CD4-positive, alpha-beta T cell treated with Interleukin-4 for 1 hour (primary cell): ENCODE data around the gene PCDH17.

ENCODE experiments used
- DNase-seq, 2 donors: peaks; one replicate each; pipeline ENCODE4 v3.0.0-alpha.2; 2020 to 2022

PCDH17 gene, protein sequence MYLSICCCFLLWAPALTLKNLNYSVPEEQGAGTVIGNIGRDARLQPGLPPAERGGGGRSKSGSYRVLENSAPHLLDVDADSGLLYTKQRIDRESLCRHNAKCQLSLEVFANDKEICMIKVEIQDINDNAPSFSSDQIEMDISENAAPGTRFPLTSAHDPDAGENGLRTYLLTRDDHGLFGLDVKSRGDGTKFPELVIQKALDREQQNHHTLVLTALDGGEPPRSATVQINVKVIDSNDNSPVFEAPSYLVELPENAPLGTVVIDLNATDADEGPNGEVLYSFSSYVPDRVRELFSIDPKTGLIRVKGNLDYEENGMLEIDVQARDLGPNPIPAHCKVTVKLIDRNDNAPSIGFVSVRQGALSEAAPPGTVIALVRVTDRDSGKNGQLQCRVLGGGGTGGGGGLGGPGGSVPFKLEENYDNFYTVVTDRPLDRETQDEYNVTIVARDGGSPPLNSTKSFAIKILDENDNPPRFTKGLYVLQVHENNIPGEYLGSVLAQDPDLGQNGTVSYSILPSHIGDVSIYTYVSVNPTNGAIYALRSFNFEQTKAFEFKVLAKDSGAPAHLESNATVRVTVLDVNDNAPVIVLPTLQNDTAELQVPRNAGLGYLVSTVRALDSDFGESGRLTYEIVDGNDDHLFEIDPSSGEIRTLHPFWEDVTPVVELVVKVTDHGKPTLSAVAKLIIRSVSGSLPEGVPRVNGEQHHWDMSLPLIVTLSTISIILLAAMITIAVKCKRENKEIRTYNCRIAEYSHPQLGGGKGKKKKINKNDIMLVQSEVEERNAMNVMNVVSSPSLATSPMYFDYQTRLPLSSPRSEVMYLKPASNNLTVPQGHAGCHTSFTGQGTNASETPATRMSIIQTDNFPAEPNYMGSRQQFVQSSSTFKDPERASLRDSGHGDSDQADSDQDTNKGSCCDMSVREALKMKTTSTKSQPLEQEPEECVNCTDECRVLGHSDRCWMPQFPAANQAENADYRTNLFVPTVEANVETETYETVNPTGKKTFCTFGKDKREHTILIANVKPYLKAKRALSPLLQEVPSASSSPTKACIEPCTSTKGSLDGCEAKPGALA (N-terminal part only)

DNA sequence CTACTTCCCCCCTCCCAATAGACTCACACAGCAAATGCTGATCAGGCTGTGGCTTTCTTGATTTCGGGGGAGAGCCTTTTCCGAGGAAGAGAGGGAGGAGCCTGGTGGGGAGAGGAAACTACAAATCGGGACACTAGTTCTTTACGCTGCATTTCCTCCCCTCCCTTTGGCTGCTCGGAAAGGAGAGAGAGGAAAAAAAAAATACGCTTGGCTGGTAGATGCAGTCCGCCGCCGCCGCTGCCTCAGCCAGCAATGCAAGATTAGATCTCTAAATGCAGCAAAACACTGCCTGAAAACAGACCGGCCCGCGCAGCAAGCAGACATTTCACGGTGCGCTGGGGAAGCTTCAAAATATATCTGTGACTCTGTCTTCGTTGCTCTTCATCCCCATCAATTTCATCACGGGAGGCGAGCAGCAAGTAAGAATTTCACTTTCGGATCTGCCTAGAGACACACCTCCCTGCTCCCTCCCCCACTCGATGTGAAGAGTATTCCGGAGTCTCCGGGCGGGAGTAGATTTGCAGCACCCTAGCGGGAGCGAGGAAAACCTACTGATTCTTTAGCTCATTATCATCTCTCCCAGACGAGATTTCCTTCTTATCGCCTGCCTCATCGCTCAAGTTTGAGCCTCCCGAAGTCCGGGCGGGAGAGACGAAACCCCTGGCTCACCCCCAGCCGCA is at the start of gene PCDH17:
PCDH17 (plus strand) TSS at position 149 of the 680 bp plus-strand sequence. CDS start 803 bp downstream, outside the sequence.
- DNase-seq: no peak

DNA sequence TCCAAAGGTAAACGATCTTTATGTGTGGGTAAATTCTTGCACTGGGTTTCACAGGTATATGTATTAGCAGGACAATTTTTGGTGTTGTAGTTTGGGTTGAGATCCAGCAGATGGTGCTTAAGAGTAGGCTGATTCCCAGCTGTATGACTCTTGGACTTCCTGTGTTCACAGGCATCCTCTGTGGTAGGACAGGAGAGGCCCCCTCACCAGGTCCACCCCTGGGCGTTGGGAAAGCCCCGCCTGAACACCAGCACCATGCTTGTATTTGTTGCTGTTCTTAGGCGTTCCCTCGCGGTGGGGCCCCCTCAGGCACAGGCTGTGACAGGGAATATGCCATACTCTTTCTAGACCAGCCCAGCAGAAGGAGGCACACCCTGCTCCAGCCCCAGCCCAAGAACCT is 49.5 kb upstream of the PCDH17 start:
- no peak for DNase-seq

DNA sequence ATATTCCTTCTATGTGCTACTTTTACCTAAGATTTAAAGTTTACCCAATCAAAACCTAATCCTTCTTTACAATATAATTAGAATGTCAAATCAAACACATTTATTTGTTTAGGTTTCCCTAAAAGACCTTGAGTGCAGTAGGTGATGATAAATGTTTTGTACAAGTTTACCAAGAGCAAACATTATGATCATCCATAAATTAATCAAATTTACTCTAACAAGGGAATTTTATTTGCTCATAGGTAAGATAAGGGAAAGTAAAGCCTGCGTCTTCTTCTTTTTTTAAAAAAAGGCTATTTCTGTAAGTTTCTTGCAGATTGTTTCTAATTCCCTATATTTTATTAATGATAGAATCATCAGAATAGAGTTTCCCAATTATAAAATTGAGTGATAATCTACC is 48.0 kb upstream of the PCDH17 start:
- DNase-seq: no peak

DNA sequence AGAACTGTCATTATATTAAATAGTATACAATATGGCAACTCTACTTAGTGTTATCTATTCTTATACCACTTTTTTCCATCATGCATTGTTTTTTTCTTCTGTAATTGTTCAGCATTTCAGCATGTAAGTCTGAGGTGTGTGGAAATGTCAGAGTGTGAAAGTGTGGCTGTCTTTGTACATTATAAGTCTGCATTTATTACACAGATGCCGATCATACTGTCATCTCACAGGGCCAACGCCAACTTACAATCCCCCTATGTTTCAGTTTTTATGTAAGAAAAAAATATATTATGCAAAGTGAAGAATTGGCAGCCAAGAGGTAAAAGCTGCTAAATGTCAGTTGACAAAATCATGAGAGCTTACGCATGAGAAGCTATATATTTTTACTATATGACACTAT is 42.9 kb upstream of the PCDH17 start:
- DNase-seq: no peak

DNA sequence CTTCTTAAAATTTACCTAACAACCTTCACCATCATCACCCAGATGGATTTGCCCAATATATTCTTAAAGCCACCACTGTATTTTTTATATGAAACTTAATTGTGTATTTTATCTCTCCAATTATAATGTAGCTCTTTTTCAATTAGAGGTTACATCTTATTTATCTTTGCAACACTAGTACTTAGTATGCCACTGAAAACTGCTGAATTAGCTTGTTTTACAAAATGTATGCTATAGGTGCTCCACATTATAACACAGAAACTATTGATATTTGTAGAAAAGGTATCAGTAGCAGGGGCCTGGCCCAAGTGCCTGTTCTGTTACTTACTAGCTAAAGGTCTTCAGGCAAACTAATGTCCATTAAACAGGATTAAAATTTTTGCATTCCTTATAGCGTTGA is 35.8 kb upstream of the PCDH17 start:
- no peak for DNase-seq

DNA sequence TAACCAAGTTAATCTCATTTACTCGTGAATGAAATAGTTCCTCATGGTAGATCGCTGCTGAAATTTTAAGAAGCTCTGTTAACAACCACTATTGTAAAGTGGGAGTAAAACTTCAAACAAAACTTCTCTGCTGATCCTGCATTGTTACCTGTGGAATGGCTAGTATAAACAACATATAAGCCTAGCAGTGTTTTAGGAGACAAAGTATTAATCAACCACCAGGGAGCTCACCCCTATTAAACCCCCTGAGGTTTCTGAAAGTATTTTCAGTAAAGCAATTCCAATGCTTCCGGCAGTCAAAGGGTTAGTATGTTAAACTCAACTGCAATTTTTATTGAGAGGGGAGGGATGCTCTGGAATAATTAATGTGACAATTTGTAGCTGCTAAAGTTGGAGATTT is 30.0 kb upstream of the PCDH17 start:
- DNase-seq: no peak

DNA sequence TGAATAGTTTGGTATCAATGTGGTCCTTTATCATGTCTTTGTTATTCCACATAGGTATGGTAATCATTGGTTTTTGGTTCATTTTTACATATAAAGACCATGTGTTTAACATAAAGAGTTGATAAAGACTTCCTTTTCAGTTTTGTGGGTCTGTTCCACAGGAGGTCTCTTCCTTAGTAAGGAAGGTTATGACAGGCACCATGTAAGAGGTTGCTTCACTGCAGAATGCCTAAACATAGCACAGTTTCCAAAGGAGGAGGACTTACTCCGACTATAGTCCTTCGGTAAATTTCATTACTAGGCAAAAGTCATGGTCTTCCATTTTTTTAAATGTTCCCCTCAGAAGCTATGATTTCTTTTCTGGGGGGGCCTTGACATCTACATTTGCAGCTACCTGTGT is 27.1 kb upstream of the PCDH17 start:
- DNase-seq: no peak

DNA sequence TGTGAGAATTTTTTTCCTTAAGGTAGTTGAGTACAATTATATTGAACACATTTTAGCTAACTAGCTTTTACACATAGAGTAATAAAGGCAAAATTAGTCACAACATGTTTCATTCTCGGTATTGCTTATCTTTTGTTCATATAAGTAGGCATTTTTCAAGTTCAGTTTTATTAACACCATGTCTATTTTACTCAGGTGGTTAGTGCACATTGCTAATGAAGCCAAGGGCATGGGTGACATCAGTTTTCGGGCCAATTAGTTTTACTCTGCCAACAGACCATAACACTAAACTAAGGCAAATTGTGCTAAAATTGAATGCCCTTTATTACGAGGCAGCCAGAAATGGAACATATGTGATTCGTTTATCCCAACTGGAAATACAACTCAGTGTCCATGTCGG is 19.6 kb upstream of the PCDH17 start:
- no peak for DNase-seq

DNA sequence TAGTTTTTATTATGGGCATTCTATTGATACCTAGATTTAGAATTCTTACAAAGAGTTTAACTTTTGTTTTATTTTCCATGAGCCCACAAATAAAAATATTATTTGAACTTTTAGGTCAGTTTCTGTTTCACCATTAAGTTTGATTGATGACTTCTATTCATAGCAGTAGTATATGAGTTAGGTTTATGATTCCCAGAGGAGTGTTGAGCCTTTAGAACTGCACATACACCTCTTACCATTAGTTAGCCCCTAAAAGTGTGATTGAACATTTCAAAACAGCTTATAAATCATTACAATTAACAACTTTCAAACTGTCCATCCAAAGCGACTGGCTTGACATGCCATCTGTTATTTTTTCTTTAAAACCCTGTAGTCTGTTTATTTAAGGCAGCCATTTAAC is 19.0 kb upstream of the PCDH17 start:
- no peak for DNase-seq

DNA sequence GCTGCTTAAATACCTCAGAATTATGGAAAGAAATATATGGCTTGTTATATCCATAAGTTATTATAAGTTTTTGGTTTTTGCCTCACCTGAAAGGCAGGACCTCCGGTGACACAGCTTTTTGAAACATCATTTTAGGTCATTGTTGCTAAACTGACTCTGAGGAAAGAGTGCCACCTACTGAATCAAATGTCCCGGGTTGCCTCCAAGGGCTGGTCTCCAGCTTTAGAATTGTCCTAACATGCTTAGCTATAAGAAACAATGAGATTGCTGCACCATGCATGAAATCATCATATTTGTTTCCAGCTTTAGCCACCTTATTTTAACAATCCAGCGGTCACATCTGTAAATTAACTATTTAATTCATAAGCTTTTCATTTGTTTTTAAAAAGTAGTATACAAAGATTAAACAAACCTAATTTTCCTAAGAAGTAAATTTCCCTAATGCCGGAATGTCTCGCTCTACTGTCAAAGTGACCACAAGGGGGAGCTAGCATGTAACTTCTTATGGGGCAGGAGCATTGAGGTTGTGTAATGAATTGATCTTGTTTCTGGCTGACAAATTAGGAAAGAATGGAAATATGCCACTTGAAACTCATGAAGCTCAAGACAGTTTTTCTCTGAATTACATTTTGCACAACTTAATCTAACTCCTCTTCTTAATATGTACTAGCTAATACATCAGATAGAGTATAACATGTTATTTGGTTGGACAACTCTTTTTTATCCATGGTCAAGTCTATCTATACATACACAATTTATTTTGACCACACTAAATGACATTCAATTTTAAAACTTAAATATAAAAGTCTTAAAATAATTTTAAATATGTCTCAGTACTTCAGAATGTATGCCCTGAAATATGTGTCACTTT is 6.7 kb upstream of the PCDH17 start:
- peak in 1 of 2 donors; percentile 18 for DNase-seq

DNA sequence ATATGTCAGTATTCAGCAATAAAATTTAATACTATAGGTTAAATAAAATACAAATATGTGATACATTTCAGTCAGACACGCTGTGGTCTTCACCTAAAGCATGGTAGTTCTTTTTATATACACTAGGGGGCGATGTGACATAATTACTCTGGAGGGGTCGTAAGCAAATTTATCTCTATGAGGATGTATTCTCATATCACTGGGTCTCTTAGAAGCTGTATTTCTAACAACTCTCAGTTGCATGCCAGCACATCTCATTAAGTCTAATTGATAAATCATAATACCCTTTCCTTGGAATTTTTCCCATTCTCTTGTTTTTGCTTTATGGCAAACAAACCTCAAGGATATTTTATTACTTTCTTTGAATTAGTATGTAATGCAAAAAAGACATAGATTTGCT is 3.9 kb upstream of the PCDH17 start:
- DNase-seq: peak in 1 of 2 donors; percentile 13

DNA sequence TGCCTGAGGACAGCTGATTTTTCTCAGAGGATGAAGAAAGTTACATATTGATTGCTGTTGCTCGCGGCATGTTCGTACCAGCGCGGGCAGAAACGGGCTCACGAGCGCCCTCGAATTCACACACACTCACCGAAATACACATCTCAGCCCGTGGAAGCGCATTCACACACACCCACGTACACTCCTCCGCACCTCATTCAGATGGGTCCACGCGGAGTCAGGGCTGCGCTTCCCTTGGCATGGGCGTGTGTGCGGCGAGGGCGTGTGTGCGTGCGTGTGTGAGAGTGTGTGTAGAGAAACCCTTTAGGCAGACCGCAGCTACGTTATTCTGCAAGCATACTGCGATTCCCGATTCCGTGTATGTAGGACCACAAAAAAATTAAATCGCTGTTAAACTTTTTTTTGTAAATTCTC is 2.1 kb upstream of the PCDH17 start:
- DNase-seq: no peak

DNA sequence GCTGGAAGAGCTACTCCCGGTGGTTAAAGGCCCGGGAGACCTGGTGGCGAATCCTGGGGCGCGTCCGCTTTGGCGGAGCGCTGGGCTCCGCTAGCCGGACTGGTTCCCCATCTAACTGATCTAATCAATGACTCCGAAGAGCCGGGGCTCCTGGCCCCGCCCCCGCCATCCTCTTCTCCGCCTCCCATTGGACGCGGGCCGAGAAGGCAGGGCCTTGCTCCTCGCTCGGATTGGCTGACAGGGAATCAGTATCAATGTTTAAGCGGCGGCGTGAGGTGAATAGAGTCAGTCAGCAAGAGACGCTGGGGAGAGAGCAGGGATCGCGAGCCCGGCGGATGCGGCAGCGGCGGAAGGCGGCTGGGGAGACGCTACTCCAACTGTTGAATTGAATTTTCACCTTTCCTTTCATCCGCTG is 1.7 kb upstream of the PCDH17 start:
- DNase-seq: peak; percentile 35 to 50

DNA sequence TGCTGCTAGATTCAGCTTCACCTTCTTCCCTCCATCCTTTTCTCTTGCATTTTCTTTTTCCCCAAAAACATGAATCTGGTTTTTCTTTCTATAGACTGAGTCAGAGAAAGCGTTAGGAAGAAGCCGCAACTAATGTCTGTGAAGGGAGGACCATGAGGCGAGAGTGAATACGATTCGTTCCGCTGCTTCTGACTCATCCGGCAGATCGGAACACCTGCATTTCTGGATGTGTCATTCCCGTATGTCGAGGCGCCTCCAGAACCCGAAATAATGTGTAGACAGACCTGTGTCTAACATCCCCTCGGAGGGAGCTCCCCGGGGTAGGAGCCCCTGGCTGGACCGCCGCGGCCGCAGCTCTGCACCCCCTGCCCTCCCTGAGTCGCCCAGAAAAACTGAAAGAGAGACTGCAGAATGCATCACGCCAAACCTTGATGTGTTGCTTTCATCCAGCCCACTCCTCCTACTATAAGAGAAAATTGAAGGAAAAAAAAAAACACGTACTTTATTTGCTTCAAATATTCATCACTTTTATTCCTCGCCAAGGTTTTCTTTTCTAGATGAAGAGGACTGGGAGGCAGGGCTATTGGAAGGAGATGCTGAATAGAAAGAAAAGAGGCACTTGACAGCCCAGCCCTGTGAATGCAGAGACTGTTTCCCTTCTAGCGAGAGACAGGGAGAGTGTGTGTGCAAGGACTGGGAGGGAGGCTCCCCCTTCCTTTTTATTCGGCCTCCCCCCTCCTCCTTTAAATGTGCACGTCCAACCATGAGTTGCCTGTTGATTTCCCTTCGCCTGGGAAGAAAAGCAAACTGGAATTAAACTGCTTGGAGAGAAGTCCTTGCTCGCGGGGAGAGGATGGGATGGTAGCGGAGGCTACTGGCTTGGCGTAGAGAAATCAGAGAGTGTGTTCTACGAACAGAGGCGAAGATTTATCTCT is 616 bp upstream of the PCDH17 start:
- no peak for DNase-seq

DNA sequence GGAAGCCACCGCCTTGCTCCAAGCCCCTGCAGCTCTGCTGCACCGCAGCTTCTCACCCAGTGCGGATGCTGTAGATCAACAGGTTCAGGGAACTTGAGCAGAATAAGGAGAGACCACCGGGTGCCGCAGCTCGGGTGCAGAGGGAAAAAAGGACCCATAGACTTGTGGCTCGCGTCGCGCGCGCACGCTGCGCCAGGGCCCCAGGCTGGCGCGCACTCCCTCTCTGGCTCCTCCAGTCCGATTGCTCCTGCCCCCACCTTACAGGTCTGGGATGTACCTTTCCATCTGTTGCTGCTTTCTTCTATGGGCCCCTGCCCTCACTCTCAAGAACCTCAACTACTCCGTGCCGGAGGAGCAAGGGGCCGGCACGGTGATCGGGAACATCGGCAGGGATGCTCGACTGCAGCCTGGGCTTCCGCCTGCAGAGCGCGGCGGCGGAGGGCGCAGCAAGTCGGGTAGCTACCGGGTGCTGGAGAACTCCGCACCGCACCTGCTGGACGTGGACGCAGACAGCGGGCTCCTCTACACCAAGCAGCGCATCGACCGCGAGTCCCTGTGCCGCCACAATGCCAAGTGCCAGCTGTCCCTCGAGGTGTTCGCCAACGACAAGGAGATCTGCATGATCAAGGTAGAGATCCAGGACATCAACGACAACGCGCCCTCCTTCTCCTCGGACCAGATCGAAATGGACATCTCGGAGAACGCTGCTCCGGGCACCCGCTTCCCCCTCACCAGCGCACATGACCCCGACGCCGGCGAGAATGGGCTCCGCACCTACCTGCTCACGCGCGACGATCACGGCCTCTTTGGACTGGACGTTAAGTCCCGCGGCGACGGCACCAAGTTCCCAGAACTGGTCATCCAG is 964 bp downstream of the PCDH17 start:
- DNase-seq: no peak

DNA sequence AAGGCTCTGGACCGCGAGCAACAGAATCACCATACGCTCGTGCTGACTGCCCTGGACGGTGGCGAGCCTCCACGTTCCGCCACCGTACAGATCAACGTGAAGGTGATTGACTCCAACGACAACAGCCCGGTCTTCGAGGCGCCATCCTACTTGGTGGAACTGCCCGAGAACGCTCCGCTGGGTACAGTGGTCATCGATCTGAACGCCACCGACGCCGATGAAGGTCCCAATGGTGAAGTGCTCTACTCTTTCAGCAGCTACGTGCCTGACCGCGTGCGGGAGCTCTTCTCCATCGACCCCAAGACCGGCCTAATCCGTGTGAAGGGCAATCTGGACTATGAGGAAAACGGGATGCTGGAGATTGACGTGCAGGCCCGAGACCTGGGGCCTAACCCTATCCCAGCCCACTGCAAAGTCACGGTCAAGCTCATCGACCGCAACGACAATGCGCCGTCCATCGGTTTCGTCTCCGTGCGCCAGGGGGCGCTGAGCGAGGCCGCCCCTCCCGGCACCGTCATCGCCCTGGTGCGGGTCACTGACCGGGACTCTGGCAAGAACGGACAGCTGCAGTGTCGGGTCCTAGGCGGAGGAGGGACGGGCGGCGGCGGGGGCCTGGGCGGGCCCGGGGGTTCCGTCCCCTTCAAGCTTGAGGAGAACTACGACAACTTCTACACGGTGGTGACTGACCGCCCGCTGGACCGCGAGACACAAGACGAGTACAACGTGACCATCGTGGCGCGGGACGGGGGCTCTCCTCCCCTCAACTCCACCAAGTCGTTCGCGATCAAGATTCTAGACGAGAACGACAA is 1.8 kb downstream of the PCDH17 start:
- DNase-seq: no peak

DNA sequence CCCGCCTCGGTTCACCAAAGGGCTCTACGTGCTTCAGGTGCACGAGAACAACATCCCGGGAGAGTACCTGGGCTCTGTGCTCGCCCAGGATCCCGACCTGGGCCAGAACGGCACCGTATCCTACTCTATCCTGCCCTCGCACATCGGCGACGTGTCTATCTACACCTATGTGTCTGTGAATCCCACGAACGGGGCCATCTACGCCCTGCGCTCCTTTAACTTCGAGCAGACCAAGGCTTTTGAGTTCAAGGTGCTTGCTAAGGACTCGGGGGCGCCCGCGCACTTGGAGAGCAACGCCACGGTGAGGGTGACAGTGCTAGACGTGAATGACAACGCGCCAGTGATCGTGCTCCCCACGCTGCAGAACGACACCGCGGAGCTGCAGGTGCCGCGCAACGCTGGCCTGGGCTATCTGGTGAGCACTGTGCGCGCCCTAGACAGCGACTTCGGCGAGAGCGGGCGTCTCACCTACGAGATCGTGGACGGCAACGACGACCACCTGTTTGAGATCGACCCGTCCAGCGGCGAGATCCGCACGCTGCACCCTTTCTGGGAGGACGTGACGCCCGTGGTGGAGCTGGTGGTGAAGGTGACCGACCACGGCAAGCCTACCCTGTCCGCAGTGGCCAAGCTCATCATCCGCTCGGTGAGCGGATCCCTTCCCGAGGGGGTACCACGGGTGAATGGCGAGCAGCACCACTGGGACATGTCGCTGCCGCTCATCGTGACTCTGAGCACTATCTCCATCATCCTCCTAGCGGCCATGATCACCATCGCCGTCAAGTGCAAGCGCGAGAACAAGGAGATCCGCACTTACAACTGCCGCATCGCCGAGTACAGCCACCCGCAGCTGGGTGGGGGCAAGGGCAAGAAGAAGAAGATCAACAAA is 2.6 kb downstream of the PCDH17 start:
- no peak for DNase-seq

DNA sequence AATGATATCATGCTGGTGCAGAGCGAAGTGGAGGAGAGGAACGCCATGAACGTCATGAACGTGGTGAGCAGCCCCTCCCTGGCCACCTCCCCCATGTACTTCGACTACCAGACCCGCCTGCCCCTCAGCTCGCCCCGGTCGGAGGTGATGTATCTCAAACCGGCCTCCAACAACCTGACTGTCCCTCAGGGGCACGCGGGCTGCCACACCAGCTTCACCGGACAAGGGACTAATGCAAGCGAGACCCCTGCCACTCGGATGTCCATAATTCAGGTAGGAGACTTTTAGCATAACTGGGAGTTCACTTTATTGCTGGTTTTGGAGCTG is 3.3 kb downstream of the PCDH17 start:
- DNase-seq: no peak
